Stimulated activated CD8-positive, alpha-beta memory T cell treated with anti-CD3 and anti-CD28 coated beads, Interleukin-4, amount 100 ng/mL, for 48 hours (primary cell): ENCODE results near the gene AGR2.
"Not testable (repeated sequence)": the region's sequence is repeated elsewhere in the genome, so short reads cannot be mapped to it uniquely, and the experiment has no call there.

Source experiments
- DNase-seq: peaks from one replicate; pipeline ENCODE4 v3.0.0-alpha.2; 2020

AGR2 gene

GRCh38 chr7:16804674-16805439 lies at the start of gene AGR2:
TSS of gene AGR2 (minus strand) at chr7:16804999. CDS start at chr7:16801796, 3,203 bp downstream.
- DNase-seq, result no peak

- not testable (repeated sequence) for DNase-seq
These were observed 48.4 kb upstream of the AGR2 start for GRCh38 chr7:16853189-16853588.

- no peak for DNase-seq
These were observed 47.0 kb upstream of the AGR2 start for GRCh38 chr7:16851829-16852228.

- no peak for DNase-seq
These were observed 46.0 kb upstream of the AGR2 start for GRCh38 chr7:16850614-16851466.

- no peak for DNase-seq
These were observed 44.7 kb upstream of the AGR2 start for GRCh38 chr7:16849296-16850148.

GRCh38 chr7:16847381-16847860 lies 42.6 kb upstream of the AGR2 start:
- DNase-seq, result no peak

- DNase-seq, result no peak
These were observed 41.9 kb upstream of the AGR2 start for GRCh38 chr7:16846601-16847165.

- no peak for DNase-seq
These were observed 40.9 kb upstream of the AGR2 start for GRCh38 chr7:16845746-16846145.

GRCh38 chr7:16841681-16842080 lies 36.9 kb upstream of the AGR2 start:
- no peak for DNase-seq

GRCh38 chr7:16840094-16840493 lies 35.3 kb upstream of the AGR2 start:
- no peak for DNase-seq

GRCh38 chr7:16839646-16840045 lies 34.8 kb upstream of the AGR2 start:
- no peak for DNase-seq

- DNase-seq, result no peak
These were observed 34.1 kb upstream of the AGR2 start for GRCh38 chr7:16838891-16839290.

GRCh38 chr7:16838386-16838785 lies 33.6 kb upstream of the AGR2 start:
- DNase-seq, result no peak

GRCh38 chr7:16836481-16836880 lies 31.7 kb upstream of the AGR2 start:
- no peak for DNase-seq

GRCh38 chr7:16833373-16833772 lies 28.6 kb upstream of the AGR2 start:
- no peak for DNase-seq

- DNase-seq, result no peak
These were observed 21.3 kb upstream of the AGR2 start for GRCh38 chr7:16826060-16826459.

GRCh38 chr7:16822029-16822428 lies 17.2 kb upstream of the AGR2 start:
- DNase-seq, result no peak

- no peak for DNase-seq
These were observed 13.9 kb upstream of the AGR2 start for GRCh38 chr7:16818732-16819131.

- no peak for DNase-seq
These were observed 12.7 kb upstream of the AGR2 start for GRCh38 chr7:16817536-16817935.

- DNase-seq, result no peak
These were observed 12.0 kb upstream of the AGR2 start for GRCh38 chr7:16816824-16817223.

GRCh38 chr7:16815001-16815400 lies 10.2 kb upstream of the AGR2 start:
- no peak for DNase-seq

GRCh38 chr7:16813232-16813616 lies 8.4 kb upstream of the AGR2 start:
- DNase-seq, result no peak
